ENCODE results near the gene KTN1. TPM values are rescaled to one million over a fixed set of nuclear protein-coding genes. Genes with fewer than 3 reads are reported as not detected.

KTN1 gene
- polyA plus RNA-seq, 1 donor from 2014 or later: 95.0 TPM

DNA sequence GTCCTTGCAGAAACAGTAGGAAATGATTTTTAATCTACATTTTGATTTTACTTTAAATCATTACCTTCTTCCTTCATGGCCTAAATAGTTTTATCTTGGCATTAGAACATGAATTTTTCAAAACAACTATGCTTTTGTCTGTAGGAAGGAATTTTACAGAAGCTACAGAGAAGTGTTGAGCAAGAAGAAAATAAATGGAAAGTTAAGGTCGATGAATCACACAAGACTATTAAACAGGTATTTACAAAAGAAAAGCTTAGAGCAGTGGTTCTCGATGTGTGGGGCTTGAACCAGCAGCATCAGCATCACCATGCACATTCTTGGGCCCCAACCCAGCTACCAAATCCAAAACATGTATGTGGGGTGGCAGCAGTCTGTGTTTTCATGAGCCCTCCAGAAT, 91.6 kb downstream of the KTN1 start:
- H3K9me2 ChIP-seq (ENCODE audit: insufficient read depth, low read length): no peaks in the 10 kb centered on the region
- TF ChIP-seq, protein P1, sequence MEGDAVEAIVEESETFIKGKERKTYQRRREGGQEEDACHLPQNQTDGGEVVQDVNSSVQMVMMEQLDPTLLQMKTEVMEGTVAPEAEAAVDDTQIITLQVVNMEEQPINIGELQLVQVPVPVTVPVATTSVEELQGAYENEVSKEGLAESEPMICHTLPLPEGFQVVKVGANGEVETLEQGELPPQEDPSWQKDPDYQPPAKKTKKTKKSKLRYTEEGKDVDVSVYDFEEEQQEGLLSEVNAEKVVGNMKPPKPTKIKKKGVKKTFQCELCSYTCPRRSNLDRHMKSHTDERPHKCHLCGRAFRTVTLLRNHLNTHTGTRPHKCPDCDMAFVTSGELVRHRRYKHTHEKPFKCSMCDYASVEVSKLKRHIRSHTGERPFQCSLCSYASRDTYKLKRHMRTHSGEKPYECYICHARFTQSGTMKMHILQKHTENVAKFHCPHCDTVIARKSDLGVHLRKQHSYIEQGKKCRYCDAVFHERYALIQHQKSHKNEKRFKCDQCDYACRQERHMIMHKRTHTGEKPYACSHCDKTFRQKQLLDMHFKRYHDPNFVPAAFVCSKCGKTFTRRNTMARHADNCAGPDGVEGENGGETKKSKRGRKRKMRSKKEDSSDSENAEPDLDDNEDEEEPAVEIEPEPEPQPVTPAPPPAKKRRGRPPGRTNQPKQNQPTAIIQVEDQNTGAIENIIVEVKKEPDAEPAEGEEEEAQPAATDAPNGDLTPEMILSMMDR (IDR thresholded peaks at IDR 0.05; ENCODE audit: poor library complexity, severe bottlenecking): no peak
- TF ChIP-seq MXI1 (conservative IDR thresholded peaks at IDR 0.05; ENCODE audit: poor library complexity, severe bottlenecking) (no peak), SMC3 (conservative IDR thresholded peaks at IDR 0.05; ENCODE audit: poor library complexity) (no peak)
- H2AFZ ChIP-seq (ENCODE audit: low read depth, low read length): no peak overlapping the region
- peaks cover 4% of the 10 kb centered on the region for H3K36me3 ChIP-seq (ENCODE audit: insufficient read depth, low read length)
- no peak overlapping the region for H3K9ac ChIP-seq (ENCODE audit: low read length)
- H3K27ac ChIP-seq (ENCODE audit: low read length): no peak overlapping the region
- H3K79me2 ChIP-seq (replicated peaks; ENCODE audit: insufficient read depth, low read length): no peaks in the 10 kb centered on the region
- H3K4me2 ChIP-seq (ENCODE audit: low read length): no peak overlapping the region
- H4K20me1 ChIP-seq (ENCODE audit: insufficient read depth): no peaks in the 10 kb centered on the region
- no peaks in the 10 kb centered on the region for H3F3A ChIP-seq (ENCODE audit: insufficient read depth, low read length, poor library complexity, severe bottlenecking)
- no peaks in the 10 kb centered on the region for H3K27me3 ChIP-seq (ENCODE audit: insufficient read depth, low read depth, low read length)
- H3K4me3 ChIP-seq (ENCODE audit: low read length): no peak overlapping the region
- H3K9me3 ChIP-seq (ENCODE audit: low read length): no peaks in the 10 kb centered on the region

DNA sequence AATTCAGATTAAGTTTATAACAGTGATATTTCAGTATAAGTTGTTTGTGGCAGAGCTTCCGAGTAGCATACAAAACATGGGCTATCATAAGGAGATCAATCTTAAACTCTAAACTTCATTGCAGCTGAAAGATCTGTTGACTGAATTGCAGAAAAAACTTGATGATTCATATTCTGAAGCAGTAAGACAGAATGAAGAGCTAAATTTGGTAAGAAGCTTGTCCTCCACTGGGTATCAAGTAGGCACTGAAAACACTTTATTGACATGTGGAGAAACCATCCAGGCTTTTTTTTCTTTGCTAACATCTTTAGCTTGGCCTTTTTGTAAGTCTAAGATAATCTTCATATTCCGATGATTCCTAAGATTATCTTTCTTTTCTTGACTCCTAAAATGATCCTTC, 93.0 kb downstream of the KTN1 start:
- Histone ChIP-seq H3K4me3 (ENCODE audit: low read length) (no peak overlapping the region), H3K36me3 (ENCODE audit: insufficient read depth, low read length) (peaks cover 4% of the 10 kb centered on the region), H3K9me2 (ENCODE audit: insufficient read depth, low read length) (no peaks in the 10 kb centered on the region), H3K27me3 (ENCODE audit: insufficient read depth, low read depth, low read length) (no peaks in the 10 kb centered on the region), H4K20me1 (ENCODE audit: insufficient read depth) (no peaks in the 10 kb centered on the region), H3K9ac (ENCODE audit: low read length) (no peak overlapping the region), H3K4me2 (ENCODE audit: low read length) (no peak overlapping the region), H3F3A (ENCODE audit: insufficient read depth, low read length, poor library complexity, severe bottlenecking) (no peaks in the 10 kb centered on the region), H3K79me2 (replicated peaks; ENCODE audit: insufficient read depth, low read length) (no peaks in the 10 kb centered on the region), H3K9me3 (ENCODE audit: low read length) (no peaks in the 10 kb centered on the region), H3K27ac (ENCODE audit: low read length) (no peak overlapping the region), H2AFZ (ENCODE audit: low read depth, low read length) (no peak overlapping the region)
- no peak for TF ChIP-seq SMC3 (conservative IDR thresholded peaks at IDR 0.05; ENCODE audit: poor library complexity)
- no peak for TF ChIP-seq MXI1 (conservative IDR thresholded peaks at IDR 0.05; ENCODE audit: poor library complexity, severe bottlenecking)
- TF ChIP-seq, protein P2, sequence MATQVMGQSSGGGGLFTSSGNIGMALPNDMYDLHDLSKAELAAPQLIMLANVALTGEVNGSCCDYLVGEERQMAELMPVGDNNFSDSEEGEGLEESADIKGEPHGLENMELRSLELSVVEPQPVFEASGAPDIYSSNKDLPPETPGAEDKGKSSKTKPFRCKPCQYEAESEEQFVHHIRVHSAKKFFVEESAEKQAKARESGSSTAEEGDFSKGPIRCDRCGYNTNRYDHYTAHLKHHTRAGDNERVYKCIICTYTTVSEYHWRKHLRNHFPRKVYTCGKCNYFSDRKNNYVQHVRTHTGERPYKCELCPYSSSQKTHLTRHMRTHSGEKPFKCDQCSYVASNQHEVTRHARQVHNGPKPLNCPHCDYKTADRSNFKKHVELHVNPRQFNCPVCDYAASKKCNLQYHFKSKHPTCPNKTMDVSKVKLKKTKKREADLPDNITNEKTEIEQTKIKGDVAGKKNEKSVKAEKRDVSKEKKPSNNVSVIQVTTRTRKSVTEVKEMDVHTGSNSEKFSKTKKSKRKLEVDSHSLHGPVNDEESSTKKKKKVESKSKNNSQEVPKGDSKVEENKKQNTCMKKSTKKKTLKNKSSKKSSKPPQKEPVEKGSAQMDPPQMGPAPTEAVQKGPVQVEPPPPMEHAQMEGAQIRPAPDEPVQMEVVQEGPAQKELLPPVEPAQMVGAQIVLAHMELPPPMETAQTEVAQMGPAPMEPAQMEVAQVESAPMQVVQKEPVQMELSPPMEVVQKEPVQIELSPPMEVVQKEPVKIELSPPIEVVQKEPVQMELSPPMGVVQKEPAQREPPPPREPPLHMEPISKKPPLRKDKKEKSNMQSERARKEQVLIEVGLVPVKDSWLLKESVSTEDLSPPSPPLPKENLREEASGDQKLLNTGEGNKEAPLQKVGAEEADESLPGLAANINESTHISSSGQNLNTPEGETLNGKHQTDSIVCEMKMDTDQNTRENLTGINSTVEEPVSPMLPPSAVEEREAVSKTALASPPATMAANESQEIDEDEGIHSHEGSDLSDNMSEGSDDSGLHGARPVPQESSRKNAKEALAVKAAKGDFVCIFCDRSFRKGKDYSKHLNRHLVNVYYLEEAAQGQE (IDR thresholded peaks at IDR 0.05; ENCODE audit: borderline replicate concordance): no peak
- TF ChIP-seq, protein P1 (IDR thresholded peaks at IDR 0.05; ENCODE audit: poor library complexity, severe bottlenecking): no peak
- TF ChIP-seq POLR2AphosphoS5 (IDR thresholded peaks at IDR 0.05): no peak
- TF ChIP-seq EP300 (conservative IDR thresholded peaks at IDR 0.05; ENCODE audit: poor library complexity, severe bottlenecking): no peak
- TF ChIP-seq EZH2 (IDR thresholded peaks at IDR 0.05; ENCODE audit: borderline replicate concordance, insufficient read depth, low read length, poor library complexity, severe bottlenecking): no peak
- no peak for TF ChIP-seq RAD21 (conservative IDR thresholded peaks at IDR 0.05)
- TF ChIP-seq TAF1 (IDR thresholded peaks at IDR 0.05; ENCODE audit: low read depth): no peak

All from neural cell (in vitro differentiated cells).